ENCODE measurements around the gene MAP4K2. TPM values are rescaled to one million over a fixed set of nuclear protein-coding genes. Genes with fewer than 3 reads are reported as not detected.

MAP4K2 gene
- total RNA-seq, 4 donors from 2014 or later = 13.6 to 20.4 (median 15.3) TPM

- peaks cover 44% of the 10 kb centered on the region for H3K4me1 ChIP-seq
- peaks cover 48% of the 10 kb centered on the region for H3K36me3 ChIP-seq
These were observed 40.7 kb downstream of the MAP4K2 start for GRCh38 chr11:64762277-64762673.

GRCh38 chr11:64760759-64761420, 42.1 kb downstream of the MAP4K2 start:
- no peak for TF ChIP-seq CTCF (IDR thresholded peaks at IDR 0.05)
- TF ChIP-seq POLR2A (IDR thresholded peaks at IDR 0.05) = no peak
- TF ChIP-seq POLR2AphosphoS5 (IDR thresholded peaks at IDR 0.05) = no peak
- no peak for TF ChIP-seq EP300 (IDR thresholded peaks at IDR 0.05)
- WGBS = 67% methylated on average over 7 of the region's 7 CpGs

More at GRCh38 chr11:64762277-64762673, 40.7 kb downstream of the MAP4K2 start:
- H3K27ac ChIP-seq = peak overlapping the region; percentile 36
- TF ChIP-seq CTCF (IDR thresholded peaks at IDR 0.05) = no peak
- no peak for TF ChIP-seq POLR2A (IDR thresholded peaks at IDR 0.05)
- TF ChIP-seq POLR2AphosphoS5 (IDR thresholded peaks at IDR 0.05) = no peak
- no peak for TF ChIP-seq EP300 (IDR thresholded peaks at IDR 0.05)
- DNase-seq (ENCODE audit: low spot score in 2 of 2) = peak in 1 of 2 donors; percentile 64
- 39% methylated on average over 5 of the region's 5 CpGs for WGBS
- H3K9me3 ChIP-seq = no peaks in the 10 kb centered on the region
- H3K27me3 ChIP-seq = no peaks in the 10 kb centered on the region
- no peak overlapping the region for H3K4me3 ChIP-seq

GRCh38 chr11:64759722-64760719, 43.0 kb downstream of the MAP4K2 start, which contains the start of gene PYGM:
Gene PYGM, minus strand, starts transcription at chr11:64759974. Its CDS starts 76 bp downstream, at chr11:64759898.
- peaks cover 40% of the 10 kb centered on the region for H3K4me1 ChIP-seq
- no peaks in the 10 kb centered on the region for H3K27me3 ChIP-seq
- peak within 1 kb of the TSS; percentile 13 for H3K4me3 ChIP-seq
- H3K9me3 ChIP-seq = no peaks in the 10 kb centered on the region
- peaks cover 25% of the 10 kb centered on the region for H3K36me3 ChIP-seq
- 64% methylated on average over 8 of the region's 24 CpGs for WGBS
- TF ChIP-seq CTCF (IDR thresholded peaks at IDR 0.05) = no peak
- no peak for TF ChIP-seq POLR2AphosphoS5 (IDR thresholded peaks at IDR 0.05)
- TF ChIP-seq EP300 (IDR thresholded peaks at IDR 0.05) = no peak
- TF ChIP-seq POLR2A (IDR thresholded peaks at IDR 0.05) = no peak
- H3K27ac ChIP-seq = no peak within 1 kb of the TSS
- DNase-seq (ENCODE audit: low spot score in 2 of 2) = peak in 1 of 2 donors; percentile 51

More at GRCh38 chr11:64760759-64761420, 42.1 kb downstream of the MAP4K2 start:
- H3K27me3 ChIP-seq = no peaks in the 10 kb centered on the region
- H3K9me3 ChIP-seq = no peaks in the 10 kb centered on the region
- H3K4me1 ChIP-seq = peaks cover 43% of the 10 kb centered on the region
- H3K36me3 ChIP-seq = peaks cover 34% of the 10 kb centered on the region
- H3K27ac ChIP-seq = no peak overlapping the region
- DNase-seq (ENCODE audit: low spot score in 2 of 2) = no peak
- H3K4me3 ChIP-seq = no peak overlapping the region

- Histone ChIP-seq H3K4me3 (peak overlapping the region; percentile 13), H3K27ac (no peak overlapping the region), H3K9me3 (no peaks in the 10 kb centered on the region), H3K27me3 (no peaks in the 10 kb centered on the region), H3K36me3 (peaks cover 18% of the 10 kb centered on the region), H3K4me1 (peaks cover 37% of the 10 kb centered on the region)
- TF ChIP-seq EP300 (IDR thresholded peaks at IDR 0.05) = no peak
- no peak for TF ChIP-seq POLR2A (IDR thresholded peaks at IDR 0.05)
- TF ChIP-seq POLR2AphosphoS5 (IDR thresholded peaks at IDR 0.05) = no peak
- no peak for TF ChIP-seq CTCF (IDR thresholded peaks at IDR 0.05)
- 88% methylated on average over 8 of the region's 21 CpGs for WGBS
- DNase-seq (ENCODE audit: low spot score in 2 of 2) = no peak
These were observed 43.8 kb downstream of the MAP4K2 start for GRCh38 chr11:64759131-64759721.

All from suprapubic skin (tissue), 4 donors.